ENCODE measurements around the gene CPT1A.

DNA sequence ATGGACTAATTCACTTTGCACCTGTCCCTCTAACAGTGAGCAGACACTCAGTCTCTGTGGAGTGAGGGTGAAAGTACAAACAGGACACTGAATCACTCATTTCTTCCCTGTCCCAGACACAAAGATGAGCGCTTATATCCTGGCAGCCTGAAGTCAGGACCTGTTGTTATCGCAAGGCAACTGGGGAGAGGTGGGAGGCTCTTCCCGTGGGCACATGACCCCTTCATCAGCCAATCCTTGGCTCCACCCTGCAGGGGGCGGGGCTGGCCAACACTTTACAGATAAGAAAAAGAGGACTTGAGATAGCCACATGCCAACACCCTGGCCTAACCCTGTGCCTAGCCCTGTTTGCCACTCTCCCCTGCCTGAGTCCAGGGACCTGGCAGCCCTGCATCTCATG lies 60.9 kb downstream of the CPT1A start:
- TF ChIP-seq, protein P1, sequence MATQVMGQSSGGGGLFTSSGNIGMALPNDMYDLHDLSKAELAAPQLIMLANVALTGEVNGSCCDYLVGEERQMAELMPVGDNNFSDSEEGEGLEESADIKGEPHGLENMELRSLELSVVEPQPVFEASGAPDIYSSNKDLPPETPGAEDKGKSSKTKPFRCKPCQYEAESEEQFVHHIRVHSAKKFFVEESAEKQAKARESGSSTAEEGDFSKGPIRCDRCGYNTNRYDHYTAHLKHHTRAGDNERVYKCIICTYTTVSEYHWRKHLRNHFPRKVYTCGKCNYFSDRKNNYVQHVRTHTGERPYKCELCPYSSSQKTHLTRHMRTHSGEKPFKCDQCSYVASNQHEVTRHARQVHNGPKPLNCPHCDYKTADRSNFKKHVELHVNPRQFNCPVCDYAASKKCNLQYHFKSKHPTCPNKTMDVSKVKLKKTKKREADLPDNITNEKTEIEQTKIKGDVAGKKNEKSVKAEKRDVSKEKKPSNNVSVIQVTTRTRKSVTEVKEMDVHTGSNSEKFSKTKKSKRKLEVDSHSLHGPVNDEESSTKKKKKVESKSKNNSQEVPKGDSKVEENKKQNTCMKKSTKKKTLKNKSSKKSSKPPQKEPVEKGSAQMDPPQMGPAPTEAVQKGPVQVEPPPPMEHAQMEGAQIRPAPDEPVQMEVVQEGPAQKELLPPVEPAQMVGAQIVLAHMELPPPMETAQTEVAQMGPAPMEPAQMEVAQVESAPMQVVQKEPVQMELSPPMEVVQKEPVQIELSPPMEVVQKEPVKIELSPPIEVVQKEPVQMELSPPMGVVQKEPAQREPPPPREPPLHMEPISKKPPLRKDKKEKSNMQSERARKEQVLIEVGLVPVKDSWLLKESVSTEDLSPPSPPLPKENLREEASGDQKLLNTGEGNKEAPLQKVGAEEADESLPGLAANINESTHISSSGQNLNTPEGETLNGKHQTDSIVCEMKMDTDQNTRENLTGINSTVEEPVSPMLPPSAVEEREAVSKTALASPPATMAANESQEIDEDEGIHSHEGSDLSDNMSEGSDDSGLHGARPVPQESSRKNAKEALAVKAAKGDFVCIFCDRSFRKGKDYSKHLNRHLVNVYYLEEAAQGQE (IDR thresholded peaks at IDR 0.05; ENCODE audit: low read depth) = no peak
- TF ChIP-seq RAD21 (IDR thresholded peaks at IDR 0.05; ENCODE audit: low read depth) (no peak), EGR1 (IDR thresholded peaks at IDR 0.05) (no peak), CREB1 (IDR thresholded peaks at IDR 0.05; ENCODE audit: low read depth) (no peak), EP300 (IDR thresholded peaks at IDR 0.05; ENCODE audit: borderline replicate concordance) (no peak), CEBPB (IDR thresholded peaks at IDR 0.05) (no peak), TAF1 (IDR thresholded peaks at IDR 0.05; ENCODE audit: low read depth) (no peak), TCF12 (IDR thresholded peaks at IDR 0.05; ENCODE audit: low read depth) (no peak)
- TF ChIP-seq, protein P2, sequence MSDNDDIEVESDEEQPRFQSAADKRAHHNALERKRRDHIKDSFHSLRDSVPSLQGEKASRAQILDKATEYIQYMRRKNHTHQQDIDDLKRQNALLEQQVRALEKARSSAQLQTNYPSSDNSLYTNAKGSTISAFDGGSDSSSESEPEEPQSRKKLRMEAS (IDR thresholded peaks at IDR 0.05) = no peak
